HG03520 (cell line): Measurements from ENCODE around the gene IL16.

Source experiments
- ATAC-seq: cut with Tn5 transposase; IDR thresholded peaks from one replicate; pipeline ENCODE4 v1.9.1; 2021; ENCODE audit warnings: mild to moderate bottlenecking, moderate library complexity; ENCODE audit not compliant: unreplicated experiment

IL16 gene

DNA sequence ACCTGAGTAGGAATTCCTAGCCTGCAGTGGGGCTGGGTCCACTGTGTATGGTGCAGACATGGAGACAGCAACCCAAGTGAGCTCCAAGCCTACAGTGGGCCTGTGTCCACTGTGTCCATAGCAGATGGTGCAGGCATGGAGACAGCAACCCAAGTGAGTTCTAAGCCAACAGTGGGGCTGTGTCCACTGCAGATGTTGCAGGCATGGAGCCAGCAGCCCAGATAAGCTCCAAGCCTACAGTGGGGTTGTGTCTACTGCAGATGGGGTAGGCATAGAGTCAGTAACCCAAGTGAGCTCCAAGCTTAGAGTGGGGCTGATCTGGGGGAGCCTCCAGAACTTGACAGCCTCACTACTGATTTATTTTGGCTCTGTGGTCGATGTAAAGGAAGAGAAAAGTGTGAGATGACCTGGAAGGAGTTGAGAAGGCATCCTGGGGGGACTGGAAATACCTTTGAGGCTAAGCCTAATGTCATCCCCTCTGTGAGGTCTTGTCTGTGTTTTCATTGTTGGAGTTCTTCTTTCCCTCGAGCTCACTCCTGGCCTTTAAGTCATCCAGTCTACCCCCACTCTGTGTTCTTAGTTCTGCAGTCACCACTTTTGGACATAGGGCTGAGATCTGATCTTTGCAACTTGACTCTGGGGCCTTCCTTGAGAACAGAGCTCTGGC, 22.4 kb upstream of the IL16 start:
- ATAC-seq, result no peak

DNA sequence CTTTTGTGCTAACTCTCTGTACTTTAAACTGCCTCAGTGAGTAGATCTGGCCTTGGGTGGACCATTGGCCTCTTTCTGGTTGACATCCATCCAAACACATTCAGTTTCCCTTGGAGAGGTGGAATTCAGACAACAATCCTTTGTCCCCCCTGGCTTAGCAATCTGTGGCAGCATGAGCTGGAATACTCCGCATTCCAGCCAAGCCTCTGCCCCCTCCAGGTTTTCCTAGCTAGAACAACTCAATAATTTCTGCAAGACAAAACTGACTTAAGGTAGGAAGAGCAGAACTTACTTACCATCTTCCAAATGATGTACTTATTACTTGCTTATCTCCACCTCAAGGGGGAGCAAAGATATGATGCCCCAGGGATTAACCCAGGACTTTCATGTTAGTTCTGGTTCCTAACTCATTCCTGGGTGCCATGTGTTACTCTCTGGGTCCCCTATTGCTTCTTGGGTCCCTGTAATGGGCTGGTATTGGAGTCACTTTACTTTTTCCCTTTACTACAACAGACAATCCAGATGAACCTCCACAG, 21.8 kb upstream of the IL16 start:
- no peak for ATAC-seq

DNA sequence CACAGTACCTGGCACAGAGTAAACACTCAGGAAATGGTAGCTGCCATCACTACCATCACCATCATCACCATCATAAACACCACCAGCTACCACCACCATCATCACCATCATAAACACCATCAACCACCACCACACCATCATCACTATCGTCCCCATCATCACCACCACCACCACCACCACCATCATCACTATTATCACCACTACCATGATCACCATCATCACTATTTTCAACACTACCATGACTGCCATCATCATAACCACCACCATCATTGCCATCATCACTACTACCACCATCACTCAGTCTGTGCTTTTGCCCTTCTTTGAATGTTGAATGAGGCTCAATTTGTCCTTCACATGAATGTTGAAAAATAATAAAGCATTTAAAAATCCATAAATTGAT, 21.2 kb upstream of the IL16 start:
- no peak for ATAC-seq

DNA sequence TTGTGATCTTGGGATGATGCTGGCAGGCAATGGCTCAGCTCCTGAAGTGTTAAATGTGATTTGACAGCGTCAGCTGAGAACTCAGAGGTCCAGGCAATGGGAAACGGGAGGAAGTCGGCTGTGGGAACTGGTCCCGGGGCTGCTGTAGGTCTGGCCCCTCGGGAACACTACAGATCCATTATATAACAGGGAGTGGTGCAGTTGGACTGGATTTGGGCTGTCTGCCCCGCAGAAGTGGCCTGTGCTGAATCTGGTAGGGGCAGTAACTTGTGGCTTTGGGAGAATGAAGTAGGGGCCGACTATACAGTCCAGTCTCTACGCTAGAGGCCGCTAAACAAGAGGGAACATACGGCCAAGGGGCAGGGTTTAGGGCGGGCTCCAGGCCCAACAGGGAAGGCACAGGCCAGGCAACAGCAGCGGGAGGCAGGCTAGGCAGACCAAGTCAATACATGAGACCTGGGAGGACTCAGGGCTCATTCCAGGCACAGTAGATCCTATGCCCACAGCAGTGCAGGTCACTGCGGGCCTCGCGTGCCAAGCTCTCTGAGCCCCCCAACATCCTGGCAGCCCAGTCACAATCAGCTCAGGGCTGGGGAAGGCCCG, 20.3 kb upstream of the IL16 start:
- ATAC-seq, result no peak

DNA sequence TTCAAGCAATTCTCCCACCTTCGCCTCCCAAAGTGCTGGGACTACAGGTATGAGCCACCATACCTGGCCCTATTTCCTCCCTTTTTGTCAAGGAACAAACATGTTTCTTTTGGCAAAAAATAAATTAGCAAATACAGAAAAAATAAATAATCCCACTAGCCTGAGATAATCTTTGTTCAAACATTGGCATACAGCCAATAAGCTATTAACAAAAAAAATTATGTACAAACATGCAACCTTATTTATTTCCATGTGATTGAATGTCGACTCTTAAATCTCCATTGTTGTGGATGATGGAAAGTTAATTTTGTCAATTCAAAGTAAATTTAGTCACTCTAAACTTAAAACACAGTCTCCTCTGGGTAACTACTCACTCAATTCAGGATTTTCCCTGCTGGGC, 18.3 kb upstream of the IL16 start:
- no peak for ATAC-seq

DNA sequence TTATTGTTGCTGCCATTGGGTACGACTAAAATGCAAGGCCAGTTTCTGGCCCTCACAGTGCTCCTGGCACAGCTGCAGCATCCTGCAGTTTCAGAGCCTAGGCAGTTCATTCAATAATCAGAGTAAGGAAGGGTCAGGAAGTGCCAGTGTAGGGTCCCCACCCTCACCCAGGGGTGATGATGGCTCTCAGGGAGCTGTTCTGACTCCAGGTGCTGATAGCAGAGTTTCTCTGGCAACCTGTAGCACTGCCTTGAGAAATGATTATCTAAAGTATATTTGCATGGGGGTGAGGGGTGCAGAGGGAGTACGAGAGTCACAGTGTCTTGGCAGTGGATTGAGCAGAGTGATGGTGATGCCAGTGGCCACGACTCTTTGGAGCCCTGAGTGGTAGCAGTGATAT, 15.5 kb upstream of the IL16 start:
- no peak for ATAC-seq

DNA sequence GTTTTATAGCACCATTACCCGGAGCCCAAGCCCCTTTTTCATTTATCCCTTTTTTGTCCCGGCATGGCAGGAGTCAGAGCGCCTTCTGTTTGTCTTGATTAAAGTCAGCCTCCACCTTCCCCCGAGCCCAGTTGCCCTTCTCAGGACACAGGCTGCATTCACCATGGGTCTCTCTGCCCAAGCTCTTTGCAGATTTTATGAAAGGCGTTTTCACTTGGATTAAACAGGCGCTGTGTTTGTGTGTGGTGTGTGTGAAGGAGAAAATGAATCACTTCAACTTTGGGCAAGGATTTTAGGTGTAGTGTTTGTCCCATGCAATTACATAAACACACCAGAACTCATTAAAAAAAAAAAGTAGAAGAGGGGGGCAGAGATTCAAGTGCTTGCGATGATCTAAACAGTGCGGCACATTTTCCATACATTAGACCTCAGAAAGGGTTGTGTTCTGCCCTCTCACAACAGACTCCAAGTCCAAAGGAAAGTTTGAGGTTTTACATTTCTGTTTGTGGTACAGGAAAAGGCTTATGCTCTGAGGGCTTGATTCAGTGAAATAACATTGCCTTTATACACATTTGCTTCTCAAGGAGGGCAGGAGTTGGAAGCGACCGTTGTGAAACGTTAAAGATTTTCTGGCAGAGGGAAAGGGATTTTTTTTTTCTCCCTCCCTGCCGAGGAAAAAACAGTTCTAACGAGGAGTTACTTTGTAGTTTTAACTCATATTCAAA, 14.5 kb upstream of the IL16 start:
- no peak for ATAC-seq

DNA sequence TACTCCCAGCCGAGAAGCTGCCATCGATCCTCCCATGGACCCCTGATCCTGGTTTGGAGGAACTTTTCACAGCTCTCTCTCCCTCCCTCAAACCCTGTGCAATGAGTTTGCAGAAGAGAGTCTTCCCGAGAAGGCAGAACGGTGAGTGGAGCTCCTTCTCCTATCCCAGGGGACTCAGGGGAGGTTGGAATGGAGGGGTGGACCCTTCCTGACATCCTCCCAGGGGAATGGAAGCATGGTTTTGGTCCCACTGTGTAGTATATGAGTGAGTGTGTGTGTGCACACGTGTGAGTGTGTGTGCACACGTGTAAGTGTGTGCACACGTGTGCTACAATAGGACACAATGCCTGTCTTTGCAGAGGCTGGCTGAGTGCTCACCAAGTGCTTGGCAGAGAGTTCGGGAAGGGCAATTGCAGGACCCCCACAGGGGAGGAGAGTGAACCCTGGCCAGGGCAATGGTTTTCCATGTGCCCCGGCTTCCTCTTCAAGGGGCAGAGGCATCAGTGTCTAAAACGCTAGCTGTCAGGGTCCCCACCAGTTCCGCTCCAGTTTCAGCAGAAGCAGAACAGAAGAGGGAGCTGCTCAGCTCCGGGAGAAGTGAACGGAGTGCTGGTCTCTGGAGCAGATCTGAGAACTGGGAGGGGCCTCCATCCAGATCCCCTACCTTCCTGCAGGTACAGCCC, 13.8 kb upstream of the IL16 start:
- ATAC-seq, result no peak

DNA sequence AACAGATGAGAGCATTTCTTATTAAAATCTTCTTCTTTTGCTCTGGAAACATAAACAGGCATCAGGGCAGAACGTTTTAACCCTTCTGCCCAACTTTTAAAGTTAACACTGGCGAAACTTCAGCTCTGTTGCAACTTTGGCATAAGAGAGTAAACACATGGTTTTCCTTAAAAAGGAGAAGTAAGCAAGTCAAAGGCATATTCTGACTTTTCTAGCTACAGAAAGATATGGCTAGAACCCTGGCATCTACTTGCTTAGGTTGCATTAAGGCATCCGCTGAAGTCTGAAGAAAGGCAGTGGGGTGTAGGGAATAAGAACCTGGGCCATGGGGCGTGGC, 13.3 kb upstream of the IL16 start:
- ATAC-seq, result no peak

DNA sequence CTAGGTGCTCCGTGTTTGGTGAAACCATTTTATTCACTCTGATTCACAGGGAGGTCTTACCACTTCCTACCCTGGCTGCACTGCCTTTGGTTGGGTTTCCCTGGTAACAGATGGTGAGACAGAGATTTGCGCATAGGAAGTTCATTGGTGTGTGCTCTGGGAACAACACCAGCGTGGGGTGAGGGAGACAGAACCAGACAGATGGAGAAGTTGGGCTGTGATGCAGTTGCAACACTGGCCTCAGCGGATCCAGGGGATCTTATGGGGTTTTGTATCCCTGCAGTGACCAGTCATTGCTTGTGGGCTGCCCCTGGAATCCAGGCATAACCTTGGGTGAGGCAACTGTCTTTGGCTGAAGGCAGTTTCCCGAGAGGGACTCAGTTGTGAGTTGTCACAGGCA, 12.5 kb upstream of the IL16 start:
- ATAC-seq, result no peak

DNA sequence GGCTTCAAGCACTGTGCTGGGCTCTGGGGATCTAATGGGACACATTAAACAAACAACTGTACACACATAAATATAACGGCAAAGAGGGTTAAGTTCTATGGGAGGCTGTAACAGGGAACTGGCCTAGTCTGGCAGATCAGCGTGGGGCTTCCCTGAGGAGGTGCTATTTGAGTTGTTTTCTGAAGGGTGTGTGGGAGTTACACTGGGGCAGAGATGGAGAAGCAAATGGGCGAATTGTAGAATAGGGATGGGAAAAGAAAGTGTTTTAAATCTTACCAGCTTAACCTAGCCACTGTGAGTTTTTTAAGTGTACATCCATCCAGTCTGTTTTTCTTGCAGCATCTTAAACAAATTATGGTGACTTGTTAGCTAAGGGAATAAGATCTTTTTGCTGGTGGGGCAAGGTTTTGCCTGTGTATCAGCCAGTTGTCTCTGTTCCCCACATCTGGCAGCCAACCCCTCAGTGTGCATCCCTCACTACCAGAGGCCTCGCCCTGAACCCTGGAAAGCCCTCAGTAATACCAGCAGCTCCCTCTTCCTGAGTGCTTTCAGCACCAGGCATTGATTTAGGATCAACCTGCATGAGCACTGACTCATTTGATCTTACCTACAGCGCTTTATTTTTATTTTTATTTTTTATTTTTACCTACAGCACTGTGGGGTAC, 10.9 kb upstream of the IL16 start:
- no peak for ATAC-seq

DNA sequence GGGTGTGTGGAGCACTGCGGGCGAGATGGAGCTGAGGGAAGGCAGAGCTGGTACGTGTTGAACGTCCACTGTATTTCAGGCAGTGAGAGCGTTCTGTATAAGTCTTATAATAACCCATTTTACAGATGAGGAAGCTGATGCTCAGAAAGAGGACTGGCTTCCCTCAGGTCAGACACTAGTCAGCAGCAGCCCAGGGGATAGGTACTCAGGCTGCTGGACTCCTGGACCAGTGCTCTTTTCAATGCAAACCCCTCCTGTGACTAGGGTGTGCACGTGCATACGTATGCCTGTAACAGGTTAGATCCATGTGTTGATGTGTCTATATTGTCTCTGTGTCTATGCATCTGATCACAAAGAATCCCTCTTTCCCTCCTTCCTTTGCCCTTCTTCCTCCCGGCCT, 8.3 kb upstream of the IL16 start:
- ATAC-seq, result no peak

DNA sequence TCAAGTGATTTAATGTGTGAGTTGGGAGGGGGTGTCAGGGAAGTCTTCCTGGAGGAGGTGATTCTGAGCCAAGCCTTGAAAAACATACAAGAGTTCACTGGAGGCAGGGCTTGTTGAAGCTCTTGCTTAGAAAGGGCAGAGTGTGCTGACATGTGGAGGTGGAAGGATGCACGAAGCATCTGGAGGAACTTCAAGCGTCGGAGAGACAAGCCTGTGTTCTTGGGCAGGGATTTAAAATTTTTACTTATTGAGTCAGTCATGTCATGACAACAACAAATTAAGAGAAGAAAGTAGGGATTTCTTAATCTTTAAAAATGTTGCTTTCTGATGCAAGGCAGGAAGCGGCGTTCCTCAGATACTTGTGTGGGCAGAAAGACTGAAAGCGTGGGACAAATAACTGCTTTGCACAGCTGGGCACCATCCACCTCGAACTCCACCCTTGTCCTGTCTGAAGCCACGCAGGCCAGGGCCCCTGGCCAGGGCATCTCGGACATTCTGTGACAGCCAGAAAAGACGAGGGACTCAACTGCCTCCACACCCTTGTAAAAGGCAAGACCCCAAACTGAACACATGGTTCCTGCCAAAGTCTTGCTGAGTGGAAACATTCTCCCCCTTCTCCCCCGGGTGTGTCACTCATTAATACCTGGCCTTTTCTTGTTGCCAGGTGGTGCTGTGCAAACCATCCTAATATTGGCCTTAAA, 6.9 kb upstream of the IL16 start:
- ATAC-seq, result no peak

DNA sequence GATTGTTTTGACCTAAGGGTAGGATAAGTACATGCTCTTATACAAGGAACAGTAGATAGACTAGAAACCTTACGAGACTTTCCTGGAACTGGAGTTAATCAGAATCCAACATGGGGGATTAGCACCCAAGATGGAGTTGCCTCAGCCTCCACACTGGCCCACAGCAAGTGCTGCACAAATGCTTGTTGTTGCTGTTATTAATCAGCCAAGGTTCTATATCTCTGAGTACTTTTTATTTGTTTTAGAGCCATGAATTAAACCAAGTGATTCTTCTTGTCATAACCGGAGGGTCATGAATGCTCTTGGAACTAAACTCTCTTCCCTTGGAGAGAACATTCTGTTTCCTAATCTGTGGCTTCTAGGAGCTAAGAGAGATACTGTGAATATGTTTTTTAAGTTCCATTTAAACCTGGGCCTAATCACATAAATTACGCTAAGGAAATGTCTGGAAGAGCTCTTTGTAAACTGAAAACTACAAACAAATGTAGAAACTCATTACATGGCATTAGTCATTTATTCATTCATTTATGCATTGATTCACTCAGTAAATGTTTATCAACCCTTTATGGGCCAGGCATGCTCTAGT, 5.7 kb upstream of the IL16 start:
- no peak for ATAC-seq

DNA sequence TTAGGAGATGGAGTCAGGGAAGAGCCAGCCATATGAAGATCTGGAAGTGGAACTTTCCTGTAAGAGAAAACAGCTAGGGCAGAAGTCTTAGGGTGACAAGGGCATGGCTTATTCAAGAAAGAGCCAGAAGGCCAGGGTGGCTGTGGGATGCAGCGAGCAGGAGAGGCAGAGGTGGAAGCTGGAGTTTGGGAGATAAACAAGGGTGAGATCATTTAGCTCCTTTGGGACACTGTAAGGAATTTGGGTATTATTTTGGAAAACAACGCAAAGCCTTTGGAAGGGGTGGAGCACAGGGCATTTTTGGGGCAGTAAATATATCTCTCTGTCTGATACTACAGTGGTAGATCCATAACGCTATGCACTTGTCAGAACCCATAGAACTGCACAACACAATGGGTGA, 5.0 kb upstream of the IL16 start:
- ATAC-seq, result no peak

DNA sequence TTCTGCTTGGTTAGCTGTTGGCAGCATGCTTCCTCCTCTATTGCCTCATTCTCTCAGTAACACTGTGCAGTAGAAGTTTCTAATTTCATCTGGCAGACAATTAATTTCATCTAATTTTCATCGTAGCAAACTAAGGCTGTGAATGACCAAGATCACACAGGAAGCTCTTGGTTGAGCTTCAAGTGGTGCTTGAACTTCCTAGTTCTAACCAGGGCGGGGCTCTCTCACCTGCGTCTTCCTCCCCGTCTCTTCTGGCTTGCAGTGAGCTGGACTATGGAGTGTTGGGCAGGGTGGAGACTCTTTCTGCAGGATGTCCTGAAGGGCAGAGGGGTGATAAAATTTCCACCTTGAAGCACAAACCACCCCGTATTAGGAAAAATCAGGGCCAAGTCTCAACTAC, 2.0 kb upstream of the IL16 start:
- ATAC-seq, result no peak

DNA sequence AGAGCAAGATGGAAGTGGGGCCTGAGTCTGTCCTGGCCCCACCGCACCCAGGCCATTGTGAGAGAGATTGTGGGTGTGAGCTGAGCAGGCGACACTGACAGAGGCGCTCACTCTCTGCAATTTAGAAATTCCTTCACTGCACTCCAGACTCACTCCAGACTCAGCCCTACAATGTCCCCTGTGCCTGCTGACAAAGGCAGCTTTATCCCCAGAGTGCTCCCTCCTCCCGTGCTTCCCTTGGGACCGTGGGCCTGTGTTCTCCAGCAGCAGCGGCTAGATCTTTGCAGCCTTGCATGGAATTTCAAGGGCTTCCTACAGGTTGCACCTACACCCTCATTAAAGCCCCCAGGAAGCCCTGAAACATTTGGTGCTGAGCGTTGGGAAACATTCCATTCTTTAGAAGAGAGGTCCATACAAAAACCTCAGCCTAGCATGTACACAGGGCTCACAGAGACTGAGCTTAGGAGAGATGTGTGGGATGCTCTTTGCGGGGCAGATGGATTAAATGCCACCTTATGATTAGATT, 1.3 kb upstream of the IL16 start:
- ATAC-seq, result no peak

DNA sequence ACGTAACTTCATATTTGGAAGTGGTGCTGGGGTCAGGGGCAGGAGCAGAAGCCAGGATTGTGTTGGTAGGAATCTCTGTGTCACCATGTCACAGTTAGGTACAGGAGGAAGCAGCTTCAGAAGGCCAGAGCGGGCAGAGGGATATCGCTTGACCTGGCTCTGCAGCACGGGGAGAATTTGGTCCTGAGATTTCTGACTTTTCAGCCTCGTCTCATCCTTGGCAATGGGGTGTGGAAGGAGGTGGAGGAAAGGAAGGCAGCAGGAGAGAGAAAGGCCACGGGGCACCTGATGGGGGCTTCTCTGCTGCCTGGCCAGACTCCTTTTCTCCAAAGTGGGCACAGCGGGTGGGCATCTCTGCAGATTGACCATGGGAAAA, 564 bp downstream of the IL16 start:
- no peak for ATAC-seq

DNA sequence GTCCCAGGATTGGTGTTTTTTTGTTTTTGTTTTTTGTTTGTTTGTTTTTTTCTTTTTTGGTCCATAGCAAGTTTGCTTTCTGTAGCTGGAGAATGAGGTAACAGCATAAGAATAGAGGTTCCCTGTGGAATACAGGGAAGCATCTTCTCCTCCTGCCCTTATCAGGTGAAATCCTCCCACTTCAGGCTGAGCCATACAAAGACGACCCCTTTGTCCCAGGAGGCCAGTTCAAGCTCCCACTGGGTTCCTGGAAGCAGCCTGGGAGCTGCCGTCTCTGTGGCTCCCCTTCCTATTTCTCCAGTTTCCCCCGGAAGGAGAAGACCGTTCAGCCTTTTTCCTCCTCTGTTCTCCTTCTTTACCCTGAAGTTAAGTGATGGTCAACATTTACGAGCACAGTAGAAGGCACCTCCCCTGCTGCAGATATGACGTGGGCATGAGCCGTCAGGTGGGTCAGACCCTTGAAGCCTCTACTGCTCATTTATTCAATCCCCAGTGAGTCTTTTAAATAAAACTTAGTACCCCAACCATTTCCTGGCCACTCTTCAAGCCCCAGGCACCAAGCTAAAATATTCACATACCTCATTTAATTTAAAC, 1.1 kb downstream of the IL16 start:
- no peak for ATAC-seq
